Esophagus muscularis mucosa (tissue), 4 donors: ENCODE results near the gene NAV3. TPM values are rescaled to one million over a fixed set of nuclear protein-coding genes. Genes with fewer than 3 reads are reported as not detected.

Source experiments
- DNase-seq: peaks from one replicate; pipeline ENCODE4 v3.0.0-alpha.2; 2017; ENCODE audit errors: extremely low spot score
- H3K27ac ChIP-seq, 4 donors: fragments of 200-600 bp; sonication (generic); replicated peaks in 1 of 4; 1 replicate in 3 of 4; 2 replicates in 1 of 4; pipeline ENCODE4 v1.5.1; 2016 to 2019; ENCODE audit warnings: mild to moderate bottlenecking in 1 of 4
- H3K27me3 ChIP-seq, 4 donors: fragments of 200-600 bp; sonication (generic); one replicate each; pipeline versions ENCODE4 v1.5.1 to v1.6.0; 2016 to 2019
- H3K36me3 ChIP-seq, 4 donors: fragments of 200-600 bp; sonication (generic); one replicate each; pipeline ENCODE4 v1.5.1; 2016 to 2019
- H3K4me1 ChIP-seq, 4 donors: fragments of 200-600 bp; sonication (generic); one replicate each; pipeline ENCODE4 v1.5.1; 2016 to 2019
- H3K4me3 ChIP-seq, 4 donors: fragments of 200-600 bp; sonication (generic); 1 replicate in 2 of 4; 2 replicates in 2 of 4; pipeline ENCODE4 v1.5.1; 2016 to 2019; ENCODE audit warnings: mild to moderate bottlenecking in 4 of 4, moderate library complexity in 1 of 4
- H3K9me3 ChIP-seq, 4 donors: fragments of 200-600 bp; sonication (generic); 1 replicate in 3 of 4; 2 replicates in 1 of 4; pipeline ENCODE4 v1.5.1; 2016 to 2019
- EP300 ChIP-seq: sonication (generic); formaldehyde crosslinking; IDR thresholded peaks from one replicate; pipeline ENCODE4 v1.6.1; 2017; ENCODE audit warnings: antibody characterized with exemption
- POLR2A ChIP-seq: fragments of 450-650 bp; IDR thresholded peaks from one replicate; pipeline ENCODE4 v1.6.1; 2017; ENCODE audit warnings: antibody characterized with exemption, moderate library complexity, mild to moderate bottlenecking, low read depth
- POLR2AphosphoS5 ChIP-seq, 2 donors: sonication (generic); formaldehyde crosslinking; IDR thresholded peaks; one replicate each; pipeline ENCODE4 v1.6.1; 2017; ENCODE audit warnings: antibody characterized with exemption in 2 of 2
- WGBS: methylation state at CpG from one replicate; pipeline ENCODE4 v1.1.5; 2018; 5-methylcytosine and 5-hydroxymethylcytosine counted together
- intact Hi-C: fragments of 100-400 bp; cut with DNase I; formaldehyde crosslinking; loops from one replicate; pipeline ENCODE4 v1.15.1; 2023
- total RNA-seq, 4 donors: library from RNA; depleted of rRNA; stranded (reverse); fragments of >200 nt; gene quantifications; one replicate each; pipeline versions ENCODE4 v1.1.0 to v1.2.1, GENCODE V29; 2016
- TF ChIP-seq, protein P1 (sequence below), 3 experiments: fragments of 200-600 bp in 2 of 3; fragments of 450-650 bp in 1 of 3; sonication (generic) in 2 of 3; IDR thresholded peaks; one replicate each; pipeline ENCODE4 v1.5.1; 2017 to 2019; ENCODE audit warnings: antibody characterized with exemption in 3 of 3, mild to moderate bottlenecking in 2 of 3, moderate library complexity in 1 of 3

The NAV3 gene
- total RNA-seq, 4 donors from 2014 or later: 4.3 to 9.6 (median 5.4) TPM

DNA sequence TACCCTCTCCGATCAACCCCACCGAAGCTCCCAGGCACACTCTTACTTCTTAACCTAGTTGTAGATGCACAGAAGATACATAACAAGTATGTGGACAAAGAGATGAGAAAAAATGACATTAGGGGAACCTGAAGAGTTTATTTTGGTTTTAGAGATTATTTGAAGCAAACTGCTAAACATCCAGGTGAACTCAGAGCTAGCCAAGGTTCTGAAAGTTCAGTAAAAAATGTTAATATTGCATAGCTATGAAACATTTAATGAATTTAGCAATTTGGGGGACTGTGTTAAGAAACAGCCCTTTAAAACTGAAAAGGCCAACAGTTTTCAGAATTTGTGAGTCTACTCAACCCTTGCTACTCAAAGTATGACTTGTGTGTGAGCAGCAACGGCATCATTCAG lies 174.4 kb downstream of the NAV3 start:
- Histone ChIP-seq H3K9me3 (no peaks in the 10 kb centered on the region), H3K27ac (no peak overlapping the region), H3K36me3 (no peaks in the 10 kb centered on the region), H3K27me3 (no peaks in the 10 kb centered on the region), H3K4me1 (no peaks in the 10 kb centered on the region), H3K4me3 (no peak overlapping the region)
- TF ChIP-seq POLR2AphosphoS5 (IDR thresholded peaks at IDR 0.05) (no peak), EP300 (no peak), POLR2A (no peak)
- TF ChIP-seq, protein P1, sequence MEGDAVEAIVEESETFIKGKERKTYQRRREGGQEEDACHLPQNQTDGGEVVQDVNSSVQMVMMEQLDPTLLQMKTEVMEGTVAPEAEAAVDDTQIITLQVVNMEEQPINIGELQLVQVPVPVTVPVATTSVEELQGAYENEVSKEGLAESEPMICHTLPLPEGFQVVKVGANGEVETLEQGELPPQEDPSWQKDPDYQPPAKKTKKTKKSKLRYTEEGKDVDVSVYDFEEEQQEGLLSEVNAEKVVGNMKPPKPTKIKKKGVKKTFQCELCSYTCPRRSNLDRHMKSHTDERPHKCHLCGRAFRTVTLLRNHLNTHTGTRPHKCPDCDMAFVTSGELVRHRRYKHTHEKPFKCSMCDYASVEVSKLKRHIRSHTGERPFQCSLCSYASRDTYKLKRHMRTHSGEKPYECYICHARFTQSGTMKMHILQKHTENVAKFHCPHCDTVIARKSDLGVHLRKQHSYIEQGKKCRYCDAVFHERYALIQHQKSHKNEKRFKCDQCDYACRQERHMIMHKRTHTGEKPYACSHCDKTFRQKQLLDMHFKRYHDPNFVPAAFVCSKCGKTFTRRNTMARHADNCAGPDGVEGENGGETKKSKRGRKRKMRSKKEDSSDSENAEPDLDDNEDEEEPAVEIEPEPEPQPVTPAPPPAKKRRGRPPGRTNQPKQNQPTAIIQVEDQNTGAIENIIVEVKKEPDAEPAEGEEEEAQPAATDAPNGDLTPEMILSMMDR (IDR thresholded peaks at IDR 0.05): no peak
- DNase-seq: no peak
- intact Hi-C loops: no loop called here
- 96% methylated on average over 3 of the region's 3 CpGs for WGBS

DNA sequence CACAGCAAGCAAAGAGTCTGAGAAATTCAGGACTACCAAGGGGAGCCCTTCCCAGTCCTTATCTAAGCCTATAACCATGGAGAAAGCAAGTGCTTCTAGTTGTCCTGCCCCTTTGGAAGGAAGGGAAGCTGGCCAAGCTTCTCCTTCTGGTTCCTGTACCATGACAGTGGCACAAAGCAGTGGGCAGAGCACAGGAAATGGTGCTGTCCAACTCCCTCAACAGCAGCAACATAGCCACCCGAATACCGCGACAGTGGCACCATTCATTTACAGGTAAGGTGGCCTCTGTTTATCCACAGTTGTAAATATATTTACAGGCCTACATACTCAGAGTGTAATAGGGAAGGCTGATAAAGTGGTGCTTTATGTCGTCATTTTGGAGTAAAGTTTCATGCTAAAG lies 176.5 kb downstream of the NAV3 start:
- no peaks in the 10 kb centered on the region for H3K27me3 ChIP-seq
- no peaks in the 10 kb centered on the region for H3K36me3 ChIP-seq
- intact Hi-C loops: no loop called here
- no peaks in the 10 kb centered on the region for H3K4me1 ChIP-seq
- TF ChIP-seq POLR2A (no peak), EP300 (no peak), POLR2AphosphoS5 (IDR thresholded peaks at IDR 0.05) (no peak)
- TF ChIP-seq, protein P1 (IDR thresholded peaks at IDR 0.05): no peak
- H3K27ac ChIP-seq: no peak overlapping the region
- no peak for DNase-seq
- H3K9me3 ChIP-seq: no peaks in the 10 kb centered on the region
- 92% methylated on average over 4 of the region's 4 CpGs for WGBS
- no peak overlapping the region for H3K4me3 ChIP-seq

DNA sequence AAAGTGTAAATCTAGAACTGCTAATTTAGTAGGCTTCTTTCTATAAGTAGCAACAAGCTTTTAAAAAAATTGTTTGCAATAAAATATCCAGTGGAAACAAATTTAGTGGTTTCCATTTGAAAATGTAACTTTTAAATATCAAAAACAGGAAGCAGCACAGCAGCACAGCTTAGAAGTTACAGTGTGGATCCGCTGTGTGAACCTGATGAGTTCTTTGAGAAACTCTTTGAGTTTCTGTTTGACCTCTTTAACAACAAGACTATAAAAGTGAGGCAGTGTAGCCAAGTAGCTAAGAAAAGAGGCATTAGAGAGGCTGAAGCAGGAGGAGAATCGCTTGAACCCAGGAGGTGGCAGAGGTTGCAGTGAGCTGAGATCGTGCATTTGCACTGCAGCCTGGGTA lies 178.3 kb downstream of the NAV3 start:
- intact Hi-C loops: no loop called here
- no peak overlapping the region for H3K27ac ChIP-seq
- no peaks in the 10 kb centered on the region for H3K27me3 ChIP-seq
- no peaks in the 10 kb centered on the region for H3K36me3 ChIP-seq
- no peak for TF ChIP-seq POLR2A
- TF ChIP-seq, protein P1 (IDR thresholded peaks at IDR 0.05): no peak
- TF ChIP-seq POLR2AphosphoS5 (IDR thresholded peaks at IDR 0.05): no peak
- H3K4me3 ChIP-seq: no peak overlapping the region
- 91% methylated on average over 3 of the region's 3 CpGs for WGBS
- no peaks in the 10 kb centered on the region for H3K4me1 ChIP-seq
- no peak for DNase-seq
- H3K9me3 ChIP-seq: no peaks in the 10 kb centered on the region

- WGBS: 43% methylated on average over 4 of the region's 4 CpGs
- no peak overlapping the region for H3K27ac ChIP-seq
- no peaks in the 10 kb centered on the region for H3K4me1 ChIP-seq
- intact Hi-C loops: no loop called here
- no peak for DNase-seq
- no peaks in the 10 kb centered on the region for H3K9me3 ChIP-seq
- TF ChIP-seq EP300: no peak
- no peak for TF ChIP-seq POLR2A
- TF ChIP-seq POLR2AphosphoS5 (IDR thresholded peaks at IDR 0.05): no peak
- TF ChIP-seq, protein P1 (IDR thresholded peaks at IDR 0.05): no peak
- no peaks in the 10 kb centered on the region for H3K27me3 ChIP-seq
- no peaks in the 10 kb centered on the region for H3K36me3 ChIP-seq
- no peak overlapping the region for H3K4me3 ChIP-seq
Observed at GRCh38 chr12:78018171-78018910, 187.6 kb downstream of the NAV3 start.

DNA sequence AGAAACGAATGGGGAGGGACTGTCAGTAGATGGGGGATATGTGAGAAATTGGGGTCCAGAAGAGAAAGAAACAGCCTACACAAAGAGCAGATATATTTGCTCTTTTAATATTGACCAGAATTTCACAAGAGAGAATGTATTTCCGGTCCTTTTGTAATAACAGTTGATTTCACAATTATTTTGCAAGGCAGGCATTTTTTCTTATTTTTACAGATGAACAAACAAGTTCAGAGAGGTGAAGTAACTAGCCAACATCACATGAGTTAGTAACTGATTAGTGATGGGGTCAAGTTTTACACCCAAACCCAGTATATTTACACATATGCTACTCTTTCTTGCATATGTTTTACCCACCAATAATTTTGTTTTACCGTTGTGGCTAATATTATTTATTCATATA lies 188.2 kb downstream of the NAV3 start:
- Histone ChIP-seq H3K36me3 (no peaks in the 10 kb centered on the region), H3K27me3 (no peaks in the 10 kb centered on the region), H3K4me3 (no peak overlapping the region), H3K9me3 (no peaks in the 10 kb centered on the region), H3K27ac (no peak overlapping the region), H3K4me1 (no peaks in the 10 kb centered on the region)
- WGBS: 77% methylated on average over 3 of the region's 3 CpGs
- TF ChIP-seq, protein P1 (IDR thresholded peaks at IDR 0.05): no peak
- TF ChIP-seq POLR2AphosphoS5 (IDR thresholded peaks at IDR 0.05) (no peak), POLR2A (no peak)
- no peak for DNase-seq
- intact Hi-C loops: no loop called here
